HUES64 (cell line): Measurements from ENCODE around the gene USHBP1.

ENCODE experiments used
- H3K27ac ChIP-seq: 2 replicates; pipeline ENCODE4 v1.7.0; 2013; ENCODE audit warnings: low read depth, low read length, inconsistent platforms
- H3K27me3 ChIP-seq: 2 replicates; pipeline ENCODE4 v1.6.1; 2013; ENCODE audit warnings: mild to moderate bottlenecking, low read length; ENCODE audit not compliant: insufficient read depth
- H3K36me3 ChIP-seq: 2 replicates; pipeline ENCODE4 v1.6.1; 2013; ENCODE audit warnings: mild to moderate bottlenecking, low read length; ENCODE audit not compliant: insufficient read depth
- H3K4me1 ChIP-seq: 2 replicates; pipeline ENCODE4 v1.6.1; 2013; ENCODE audit warnings: mild to moderate bottlenecking, low read length, moderate library complexity; ENCODE audit not compliant: insufficient read depth
- H3K4me3 ChIP-seq: 2 replicates; pipeline ENCODE4 v1.5.1; 2013; ENCODE audit warnings: mild to moderate bottlenecking, low read length, moderate library complexity
- H3K9ac ChIP-seq: 2 replicates; pipeline ENCODE4 v1.6.1; 2013; ENCODE audit warnings: mild to moderate bottlenecking, low read depth, low read length
- H3K9me3 ChIP-seq: 2 replicates; pipeline ENCODE4 v1.6.1; 2013; ENCODE audit warnings: low read depth, low read length; ENCODE audit not compliant: insufficient read depth
- WGBS: fragments of 150-250, 120-280 bp; methylation state at CpG from one replicate; pipeline ENCODE4 v1.1.7; 2013; ENCODE audit warnings: missing lambda C conversion rate; 5-methylcytosine and 5-hydroxymethylcytosine counted together

Gene USHBP1

DNA sequence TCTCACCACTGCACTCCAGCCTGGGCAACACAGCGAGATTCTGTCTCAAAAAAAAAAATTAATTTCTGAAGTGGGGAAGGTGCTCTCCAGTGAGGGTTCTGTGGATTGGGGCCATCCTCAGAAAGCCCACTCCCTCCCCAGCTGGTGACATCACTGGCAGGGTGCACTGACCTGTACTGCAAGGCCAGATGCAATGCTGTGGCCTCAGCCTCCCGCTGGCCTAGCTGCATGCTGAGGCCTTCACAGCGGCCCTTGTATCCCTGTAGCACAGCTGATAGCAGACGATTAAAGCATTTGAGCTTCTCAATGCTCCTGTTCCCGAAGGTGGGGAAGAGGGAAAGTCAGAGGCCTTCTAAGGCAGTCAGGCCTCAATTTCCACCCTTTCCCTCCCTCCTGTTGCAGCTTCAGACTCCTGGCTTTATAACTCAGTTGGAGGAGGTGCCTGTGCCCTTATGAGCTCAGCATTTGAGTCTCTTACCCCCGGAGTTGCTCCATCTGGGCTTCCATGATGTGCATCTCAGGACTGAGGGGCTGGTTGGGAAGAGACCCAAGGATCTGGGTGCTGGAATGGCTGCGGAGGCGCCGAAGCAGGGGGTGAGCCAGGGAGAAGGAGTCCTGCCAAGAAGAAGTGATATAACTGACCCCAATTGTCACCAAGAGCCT, 5.3 kb downstream of the USHBP1 start:
- Histone ChIP-seq H3K4me3 (no peak overlapping the region), H3K9ac (no peak overlapping the region), H3K27me3 (no peaks in the 10 kb centered on the region), H3K36me3 (peaks cover 14% of the 10 kb centered on the region), H3K4me1 (no peaks in the 10 kb centered on the region), H3K9me3 (peaks cover 13% of the 10 kb centered on the region), H3K27ac (no peak overlapping the region)
- WGBS = 95% methylated on average over 9 of the region's 9 CpGs

DNA sequence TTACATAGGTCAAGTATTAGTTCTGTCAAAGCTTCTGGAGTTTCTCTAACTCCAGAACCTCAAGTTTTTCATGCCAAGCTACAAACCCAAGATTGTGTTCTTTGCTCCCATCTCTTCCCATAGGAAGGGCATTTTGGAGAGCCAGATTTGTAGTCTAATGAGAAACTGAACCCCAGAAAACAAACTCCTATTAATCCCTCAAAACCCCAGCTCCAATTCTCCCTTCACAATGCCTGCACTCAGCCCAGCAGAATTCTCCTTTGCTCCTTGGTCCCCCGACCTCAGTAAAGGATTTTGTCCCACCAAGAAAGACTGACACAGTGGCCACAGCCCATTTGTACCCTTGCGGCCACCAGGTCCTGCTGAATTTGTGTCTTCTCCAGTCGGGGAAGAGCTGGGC, 8.4 kb downstream of the USHBP1 start:
- no peak overlapping the region for H3K27ac ChIP-seq
- H3K9ac ChIP-seq = no peak overlapping the region
- no peak overlapping the region for H3K4me3 ChIP-seq
- peaks cover 13% of the 10 kb centered on the region for H3K9me3 ChIP-seq
- H3K4me1 ChIP-seq = no peaks in the 10 kb centered on the region
- peaks cover 14% of the 10 kb centered on the region for H3K36me3 ChIP-seq
- no peaks in the 10 kb centered on the region for H3K27me3 ChIP-seq
- 87% methylated on average over 3 of the region's 3 CpGs for WGBS

DNA sequence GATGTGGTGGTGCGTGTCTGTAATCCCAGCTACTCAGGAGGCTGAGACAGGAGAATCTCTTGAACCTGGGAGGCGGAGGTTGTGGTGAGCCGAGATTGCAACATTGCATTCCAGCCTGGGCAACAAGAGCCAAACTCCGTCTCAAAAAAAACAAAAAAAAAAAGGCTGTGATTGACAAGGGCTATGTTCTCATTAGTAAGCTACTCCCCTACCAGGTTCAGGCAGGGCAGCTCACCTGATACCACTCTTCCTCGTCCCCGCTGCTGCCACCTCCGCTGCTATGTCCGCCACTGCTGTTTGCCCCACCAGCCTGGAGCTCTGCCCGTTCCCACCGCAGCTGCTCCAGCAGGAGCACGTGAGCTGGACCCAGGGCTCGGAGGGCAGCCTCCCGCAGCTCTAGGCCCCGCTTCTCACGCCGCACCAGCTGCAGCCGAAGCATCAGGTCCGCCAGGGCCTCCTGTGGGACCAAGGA, 9.4 kb downstream of the USHBP1 start:
- Histone ChIP-seq H3K9me3 (peaks cover 13% of the 10 kb centered on the region), H3K9ac (no peak overlapping the region), H3K27me3 (no peaks in the 10 kb centered on the region), H3K36me3 (peaks cover 14% of the 10 kb centered on the region), H3K4me3 (no peak overlapping the region), H3K4me1 (no peaks in the 10 kb centered on the region), H3K27ac (no peak overlapping the region)
- WGBS = 91% methylated on average over 18 of the region's 18 CpGs

DNA sequence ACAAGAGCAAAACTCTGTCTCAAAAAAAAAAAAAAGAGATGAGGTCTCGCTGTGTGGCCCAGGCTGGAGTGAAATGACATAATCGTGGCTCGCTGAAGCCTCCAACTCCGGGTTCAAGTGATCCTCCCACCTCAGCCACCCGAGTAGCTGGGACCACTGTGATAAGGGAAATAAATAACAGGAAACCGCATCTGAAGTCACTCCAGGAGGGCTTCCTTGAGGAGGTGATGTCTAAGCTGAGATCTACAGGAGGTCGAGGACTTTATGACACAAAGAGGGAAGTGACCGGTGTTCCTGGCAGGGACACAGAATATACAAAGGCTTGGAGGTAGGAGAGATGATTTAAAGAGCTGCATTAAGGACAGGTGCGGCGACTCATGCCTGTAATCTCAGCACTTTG, 9.9 kb downstream of the USHBP1 start:
- peaks cover 14% of the 10 kb centered on the region for H3K36me3 ChIP-seq
- H3K27ac ChIP-seq = no peak overlapping the region
- H3K9ac ChIP-seq = no peak overlapping the region
- H3K27me3 ChIP-seq = no peaks in the 10 kb centered on the region
- no peaks in the 10 kb centered on the region for H3K4me1 ChIP-seq
- 91% methylated on average over 10 of the region's 10 CpGs for WGBS
- H3K9me3 ChIP-seq = peaks cover 8% of the 10 kb centered on the region
- H3K4me3 ChIP-seq = no peak overlapping the region

GRCh38 chr19:17249887-17250548, 14.5 kb downstream of the USHBP1 start:
- Histone ChIP-seq H3K9ac (no peak overlapping the region), H3K27ac (no peak overlapping the region), H3K4me1 (peaks cover 25% of the 10 kb centered on the region), H3K27me3 (no peaks in the 10 kb centered on the region), H3K9me3 (no peaks in the 10 kb centered on the region), H3K36me3 (0 out of 2 replicates have a peak, but pooled peaks cover 2% of the 10 kb centered on the region), H3K4me3 (no peak overlapping the region)
- WGBS = 92% methylated on average over 15 of the region's 15 CpGs

DNA sequence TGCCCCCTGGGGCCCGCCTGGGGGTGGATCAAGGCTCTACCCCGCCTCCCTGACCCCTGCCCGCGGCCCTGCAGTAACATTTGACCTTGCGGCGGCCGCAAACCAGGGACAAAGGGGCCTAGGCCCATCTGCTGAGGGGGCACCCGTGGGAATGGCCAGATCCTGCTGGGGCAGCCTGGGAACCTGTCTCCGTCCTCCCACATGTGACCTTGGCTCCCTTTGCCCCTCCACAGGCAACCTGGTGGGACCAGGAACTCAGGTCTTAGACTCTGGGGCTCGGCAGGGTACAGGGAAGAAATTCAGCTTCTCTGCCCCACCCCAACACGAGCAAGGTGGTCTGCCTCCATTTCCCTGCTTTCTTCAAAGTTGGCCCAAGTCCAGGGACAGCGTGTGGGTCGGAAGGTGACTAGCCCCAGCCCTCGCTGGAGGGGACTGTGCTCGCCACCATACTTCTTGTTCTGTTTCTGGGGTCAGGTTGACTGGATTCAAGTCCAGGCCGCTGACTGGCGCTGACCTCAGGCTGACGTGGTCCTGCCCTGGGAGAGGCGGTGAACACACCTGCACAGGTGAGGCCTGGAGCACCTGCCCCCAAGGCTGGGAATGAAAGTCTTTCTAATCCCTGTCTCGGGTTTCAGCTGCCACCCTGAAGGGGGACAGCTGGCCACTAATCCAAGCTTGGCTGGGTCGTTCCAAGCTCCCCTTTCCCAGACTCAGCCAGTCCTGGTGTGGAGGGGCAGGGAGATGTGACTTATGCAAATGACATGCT, 16.4 kb downstream of the USHBP1 start:
- H3K27ac ChIP-seq = peak overlapping the region; percentile 79; the same call in 1 of the 2 replicates
- 33% methylated on average over 21 of the region's 21 CpGs for WGBS
- H3K36me3 ChIP-seq = 0 out of 2 replicates have a peak, but pooled peaks cover 2% of the 10 kb centered on the region
- H3K9ac ChIP-seq = peak overlapping the region; percentile 46
- H3K4me3 ChIP-seq = peak overlapping the region; percentile 11; the same call in 1 of the 2 replicates
- peaks cover 25% of the 10 kb centered on the region for H3K4me1 ChIP-seq
- no peaks in the 10 kb centered on the region for H3K27me3 ChIP-seq
- H3K9me3 ChIP-seq = no peaks in the 10 kb centered on the region

GRCh38 chr19:17246681-17247425, 17.7 kb downstream of the USHBP1 start:
- Histone ChIP-seq H3K36me3 (0 out of 2 replicates have a peak, but pooled peaks cover 2% of the 10 kb centered on the region), H3K4me1 (peaks cover 25% of the 10 kb centered on the region), H3K27ac (peak overlapping the region; percentile 97)

GRCh38 chr19:17245535-17245984, 19.0 kb downstream of the USHBP1 start, which contains the start of gene NR2F6:
Gene NR2F6 (minus strand): TSS chr19:17245919. CDS start chr19:17245220, 699 bp downstream.
- peak within 1 kb of the TSS; percentile 88 for H3K9ac ChIP-seq
- peak within 1 kb of the TSS; percentile 78 for H3K4me3 ChIP-seq
- H3K27ac ChIP-seq = peak within 1 kb of the TSS; percentile 97
- no peaks in the 10 kb centered on the region for H3K27me3 ChIP-seq
- peaks cover 9% of the 10 kb centered on the region for H3K36me3 ChIP-seq
- H3K4me1 ChIP-seq = peaks cover 25% of the 10 kb centered on the region
- WGBS = under 1% methylated on average over 72 of the region's 72 CpGs
- no peaks in the 10 kb centered on the region for H3K9me3 ChIP-seq

More at GRCh38 chr19:17246681-17247425, 17.7 kb downstream of the USHBP1 start:
- H3K27me3 ChIP-seq = no peaks in the 10 kb centered on the region
- no peaks in the 10 kb centered on the region for H3K9me3 ChIP-seq
- H3K9ac ChIP-seq = peak overlapping the region; percentile 88
- WGBS = 16% methylated on average over 21 of the region's 21 CpGs
- H3K4me3 ChIP-seq = peak overlapping the region; percentile 64

DNA sequence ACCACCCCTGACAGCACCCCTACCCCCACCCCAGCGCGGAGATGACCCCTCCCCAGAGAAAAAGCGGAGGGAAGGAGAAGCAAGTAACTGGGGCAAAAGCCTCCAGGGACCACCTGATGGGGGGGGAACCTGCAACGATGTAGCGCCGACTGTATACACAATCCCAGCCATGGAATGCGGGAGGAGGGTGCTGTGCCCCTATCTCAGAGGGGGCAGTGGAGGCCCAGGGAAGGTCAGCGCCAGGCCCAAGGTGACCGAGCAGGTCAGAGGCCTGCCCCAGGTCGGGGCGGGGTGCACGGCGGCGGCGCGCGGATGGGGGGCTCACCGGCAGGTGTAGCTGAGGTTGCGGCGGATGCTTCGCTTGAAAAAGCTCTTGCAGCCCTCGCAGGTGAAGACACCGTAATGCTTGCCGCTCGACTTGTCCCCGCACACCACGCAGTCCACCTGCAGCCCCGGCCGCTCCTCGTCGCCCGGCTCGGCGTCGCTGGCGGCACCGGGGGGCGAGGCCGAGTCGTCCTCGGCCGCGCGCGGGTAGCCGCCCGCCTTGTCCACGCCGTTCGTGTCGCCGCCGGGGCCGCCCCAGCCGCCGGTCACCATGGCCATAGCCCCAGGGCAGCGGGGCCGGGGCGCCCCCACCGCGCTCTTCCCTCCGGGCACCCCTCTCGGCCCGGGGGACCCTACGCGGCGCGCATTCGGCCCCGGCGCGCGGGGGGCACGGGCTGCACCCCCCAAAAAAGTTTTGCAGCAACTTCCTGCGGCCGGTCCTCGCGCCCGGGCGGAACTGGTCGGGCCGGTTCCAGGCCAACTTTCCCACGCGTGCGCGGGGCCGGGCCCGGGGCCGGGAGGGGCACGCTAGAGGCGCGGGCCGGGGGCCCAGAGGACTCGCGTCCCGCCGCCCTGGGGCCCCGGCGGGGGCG, 19.7 kb downstream of the USHBP1 start:
- Histone ChIP-seq H3K9ac (peak overlapping the region; percentile 80), H3K27me3 (no peaks in the 10 kb centered on the region), H3K4me1 (peaks cover 25% of the 10 kb centered on the region), H3K27ac (peak overlapping the region; percentile 76), H3K36me3 (peaks cover 14% of the 10 kb centered on the region), H3K4me3 (peak overlapping the region; percentile 78), H3K9me3 (no peaks in the 10 kb centered on the region)
- under 1% methylated on average over 100 of the region's 100 CpGs for WGBS
